ENCODE results near the gene CCDC106. TPM values are rescaled to one million over a fixed set of nuclear protein-coding genes. Genes with fewer than 3 reads are reported as not detected.
A peak's percentile ranks its signal among the peaks of the same experiment; 100 is the strongest.

The CCDC106 gene
- total RNA-seq, 3 donors from 2014 or later = 5.5 to 14.8 (median 6.3) TPM

GRCh38 chr19:55623561-55623960 is 24.5 kb upstream of the CCDC106 start:
- H3K4me3 ChIP-seq = no peak overlapping the region
- ATAC-seq (no peak), DNase-seq (no peak)
- no peak for TF ChIP-seq CTCF (IDR thresholded peaks at IDR 0.05)
- no peaks in the 10 kb centered on the region for H3K9me3 ChIP-seq
- no peaks in the 10 kb centered on the region for H3K36me3 ChIP-seq (ENCODE audit: low read depth)
- intact Hi-C loops (cut with DNase I, micrococcal nuclease) = no loop called here
- H3K4me1 ChIP-seq (ENCODE audit: low read depth) = peaks cover 4% of the 10 kb centered on the region

- Histone ChIP-seq H3K36me3 (ENCODE audit: low read depth) (no peaks in the 10 kb centered on the region), H3K9me3 (no peaks in the 10 kb centered on the region), H3K4me3 (peak within 1 kb of the TSS; percentile 17), H3K4me1 (ENCODE audit: low read depth) (peaks cover 4% of the 10 kb centered on the region)
- ATAC-seq (peak; percentile 97), DNase-seq (peak; percentile 93 to 95 (median 94))
- TF ChIP-seq CTCF (IDR thresholded peaks at IDR 0.05) = no peak
- intact Hi-C loops (cut with DNase I, micrococcal nuclease) = no loop called here
These were observed 23.7 kb upstream of the CCDC106 start, which contains the start of gene ZNF784 for GRCh38 chr19:55624109-55625003. Gene ZNF784, minus strand, starts transcription at chr19:55624566. Its CDS starts 5 bp downstream, at chr19:55624561.

GRCh38 chr19:55625004-55625326 is 23.0 kb upstream of the CCDC106 start:
- Histone ChIP-seq H3K9me3 (no peaks in the 10 kb centered on the region), H3K4me1 (ENCODE audit: low read depth) (peaks cover 4% of the 10 kb centered on the region), H3K4me3 (no peak overlapping the region), H3K36me3 (ENCODE audit: low read depth) (no peaks in the 10 kb centered on the region)
- intact Hi-C loops (cut with DNase I, micrococcal nuclease) = no loop called here
- no peak for TF ChIP-seq CTCF (IDR thresholded peaks at IDR 0.05)
- ATAC-seq = no peak
- no peak for DNase-seq

- TF ChIP-seq CTCF (IDR thresholded peaks at IDR 0.05) = no peak
- Histone ChIP-seq H3K36me3 (ENCODE audit: low read depth) (no peaks in the 10 kb centered on the region), H3K9me3 (no peaks in the 10 kb centered on the region), H3K4me1 (ENCODE audit: low read depth) (peaks cover 4% of the 10 kb centered on the region), H3K4me3 (no peak overlapping the region)
- intact Hi-C loops (cut with DNase I, micrococcal nuclease) = no loop called here
- DNase-seq (peak in 1 of 3 donors; percentile 26), ATAC-seq (no peak)
These were observed 21.7 kb upstream of the CCDC106 start for GRCh38 chr19:55626350-55626749.

GRCh38 chr19:55632463-55632834 is 15.6 kb upstream of the CCDC106 start:
- Histone ChIP-seq H3K4me1 (ENCODE audit: low read depth) (peaks cover 16% of the 10 kb centered on the region), H3K4me3 (no peak overlapping the region), H3K9me3 (no peaks in the 10 kb centered on the region), H3K36me3 (ENCODE audit: low read depth) (no peaks in the 10 kb centered on the region)
- DNase-seq = peak in 2 of 3 donors; percentile 42 to 100
- ATAC-seq = peak; percentile 82
- TF ChIP-seq CTCF (IDR thresholded peaks at IDR 0.05) = peak; percentile 50
- intact Hi-C loops (cut with DNase I, micrococcal nuclease) = no loop called here
